Kidney epithelial cell (primary cell): Measurements from ENCODE around the gene RILPL2. TPM values are rescaled to one million over a fixed set of nuclear protein-coding genes. Genes with fewer than 3 reads are reported as not detected.
"Not testable (repeated sequence)": the region's sequence is repeated elsewhere in the genome, so short reads cannot be mapped to it uniquely, and the experiment has no call there.

Experiments
- DNase-seq: peaks from one replicate; pipeline ENCODE4 v3.0.0-alpha.2; 2010; ENCODE audit warnings: low read depth
- H3K27me3 ChIP-seq: 2 replicates; pipeline ENCODE4 v1.6.0; 2011; ENCODE audit warnings: low read length; ENCODE audit not compliant: control insufficient read depth, insufficient read depth
- H3K36me3 ChIP-seq: 2 replicates; pipeline ENCODE4 v1.5.1; 2011; ENCODE audit warnings: low read length; ENCODE audit not compliant: control insufficient read depth, insufficient read depth
- H3K4me3 ChIP-seq: 2 replicates; pipeline ENCODE4 v1.5.1; 2011; ENCODE audit warnings: low read depth, mild to moderate bottlenecking, control low read depth, low read length
- total RNA-seq: library from RNA; depleted of rRNA; stranded (reverse); fragments of >200 nt; gene quantifications from 2 replicates; pipeline ENCODE4 v1.2.3, GENCODE V29; 2015
- TF ChIP-seq, protein P1 (sequence below): IDR thresholded peaks from 2 replicates; pipeline ENCODE4 v1.5.1; 2011; ENCODE audit warnings: mild to moderate bottlenecking, moderate library complexity, low read length, control low read depth, inconsistent platforms; ENCODE audit not compliant: insufficient read depth, poor library complexity, severe bottlenecking

The RILPL2 gene
- total RNA-seq, 1 donor from 2014 or later, result 4.2 TPM

DNA sequence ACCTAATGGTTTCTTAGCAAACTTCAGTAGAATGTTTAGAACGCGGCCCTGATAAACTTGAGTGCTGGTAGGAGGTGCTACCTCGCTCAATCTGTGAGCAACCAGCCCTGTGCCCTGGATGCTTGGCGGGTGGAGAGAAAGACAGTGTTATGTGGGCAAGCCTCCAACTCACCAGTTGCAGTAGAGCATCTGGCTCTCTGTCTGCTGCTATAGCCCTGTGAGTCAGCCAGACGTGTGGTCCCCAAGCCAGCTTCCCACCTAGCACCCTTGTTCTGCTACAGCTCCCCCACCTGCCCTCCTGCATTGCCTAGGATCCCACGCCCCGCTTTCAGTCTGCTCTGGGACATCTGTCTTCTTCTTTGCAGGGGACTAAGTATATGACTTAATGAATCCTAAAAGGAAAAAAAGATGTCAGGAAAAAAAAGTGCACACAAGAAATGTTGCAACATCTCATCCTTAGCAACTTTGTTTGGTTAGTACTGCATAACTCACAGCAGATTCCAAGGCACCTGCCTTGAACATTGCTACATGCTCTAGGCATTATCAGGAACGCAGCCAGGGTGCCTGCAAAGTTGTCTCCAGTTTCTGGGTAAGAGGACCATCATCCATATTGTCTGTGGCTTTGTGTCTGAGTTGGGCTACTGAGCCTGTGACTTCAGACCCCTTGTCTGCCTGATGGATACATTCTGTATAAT is 35.0 kb upstream of the RILPL2 start:
- TF ChIP-seq, protein P1, sequence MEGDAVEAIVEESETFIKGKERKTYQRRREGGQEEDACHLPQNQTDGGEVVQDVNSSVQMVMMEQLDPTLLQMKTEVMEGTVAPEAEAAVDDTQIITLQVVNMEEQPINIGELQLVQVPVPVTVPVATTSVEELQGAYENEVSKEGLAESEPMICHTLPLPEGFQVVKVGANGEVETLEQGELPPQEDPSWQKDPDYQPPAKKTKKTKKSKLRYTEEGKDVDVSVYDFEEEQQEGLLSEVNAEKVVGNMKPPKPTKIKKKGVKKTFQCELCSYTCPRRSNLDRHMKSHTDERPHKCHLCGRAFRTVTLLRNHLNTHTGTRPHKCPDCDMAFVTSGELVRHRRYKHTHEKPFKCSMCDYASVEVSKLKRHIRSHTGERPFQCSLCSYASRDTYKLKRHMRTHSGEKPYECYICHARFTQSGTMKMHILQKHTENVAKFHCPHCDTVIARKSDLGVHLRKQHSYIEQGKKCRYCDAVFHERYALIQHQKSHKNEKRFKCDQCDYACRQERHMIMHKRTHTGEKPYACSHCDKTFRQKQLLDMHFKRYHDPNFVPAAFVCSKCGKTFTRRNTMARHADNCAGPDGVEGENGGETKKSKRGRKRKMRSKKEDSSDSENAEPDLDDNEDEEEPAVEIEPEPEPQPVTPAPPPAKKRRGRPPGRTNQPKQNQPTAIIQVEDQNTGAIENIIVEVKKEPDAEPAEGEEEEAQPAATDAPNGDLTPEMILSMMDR, result no peak
- DNase-seq, result no peak
- no peak overlapping the region for H3K4me3 ChIP-seq
- peaks cover 2% of the 10 kb centered on the region for H3K36me3 ChIP-seq
- H3K27me3 ChIP-seq, result no peaks in the 10 kb centered on the region

DNA sequence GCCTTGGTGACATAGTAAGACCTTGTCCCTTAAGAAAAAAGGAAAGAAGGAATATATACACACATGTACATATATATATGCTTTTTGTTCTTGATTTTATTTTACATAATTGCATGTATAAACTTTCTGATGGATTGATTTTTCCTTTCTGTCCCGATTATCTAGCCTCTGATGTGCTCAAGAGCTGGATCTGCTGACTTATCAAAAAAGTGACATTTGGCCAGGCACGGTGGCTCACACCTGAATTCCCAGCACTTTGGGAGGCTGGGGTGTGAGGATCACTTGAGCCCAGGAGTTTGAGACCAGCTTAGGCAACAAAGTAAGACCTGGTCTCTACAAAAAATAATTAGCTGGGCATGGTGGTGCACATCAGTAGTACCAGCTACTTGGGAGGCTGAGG is 33.5 kb upstream of the RILPL2 start:
- Histone ChIP-seq H3K27me3 (no peaks in the 10 kb centered on the region), H3K4me3 (no peak overlapping the region), H3K36me3 (peaks cover 2% of the 10 kb centered on the region)
- DNase-seq, result no peak
- TF ChIP-seq, protein P1, result no peak

DNA sequence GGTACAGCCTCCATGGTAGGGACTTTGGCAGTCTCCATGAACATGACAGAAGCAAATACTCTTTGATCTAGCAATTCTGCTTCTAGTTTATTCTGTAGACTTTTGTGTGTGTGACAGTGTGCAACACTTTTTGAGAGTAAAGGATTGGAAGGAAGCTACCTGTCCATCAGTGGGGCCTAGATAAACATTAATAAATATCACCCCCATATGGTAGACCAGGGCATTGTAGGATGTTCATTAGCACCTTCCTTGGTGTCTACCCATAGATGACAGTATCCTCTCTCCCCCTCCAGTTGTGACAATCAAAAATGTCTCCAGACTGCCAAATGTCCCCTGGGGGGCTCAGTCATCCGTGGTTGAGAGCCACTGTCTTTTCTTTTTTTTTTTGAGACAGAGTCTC is 32.3 kb upstream of the RILPL2 start:
- Histone ChIP-seq H3K4me3 (no peak overlapping the region), H3K27me3 (no peaks in the 10 kb centered on the region), H3K36me3 (peaks cover 2% of the 10 kb centered on the region)
- TF ChIP-seq, protein P1, result peak; percentile 4
- no peak for DNase-seq

DNA sequence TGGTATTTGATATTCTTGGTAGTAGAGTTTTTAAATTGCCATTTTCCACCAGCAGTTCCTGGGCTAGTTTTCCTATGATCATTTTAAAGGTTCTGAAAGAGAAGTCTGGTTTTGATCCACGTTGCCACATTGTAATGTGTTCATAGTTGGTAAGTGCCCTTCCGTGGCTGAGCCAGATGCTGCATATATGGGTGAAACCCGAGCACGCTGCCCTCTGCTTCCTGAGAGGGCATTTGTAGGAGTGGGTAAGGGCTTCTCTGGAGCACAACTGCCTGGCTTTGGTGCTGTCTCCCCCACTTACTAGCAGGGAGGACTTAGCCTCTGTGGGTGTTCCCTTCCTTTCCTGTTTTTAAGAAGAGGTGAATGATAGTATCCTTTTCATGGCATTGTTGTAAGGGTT is 28.6 kb upstream of the RILPL2 start:
- Histone ChIP-seq H3K36me3 (no peaks in the 10 kb centered on the region), H3K27me3 (no peaks in the 10 kb centered on the region), H3K4me3 (no peak overlapping the region)
- no peak for DNase-seq
- TF ChIP-seq, protein P1, result no peak

DNA sequence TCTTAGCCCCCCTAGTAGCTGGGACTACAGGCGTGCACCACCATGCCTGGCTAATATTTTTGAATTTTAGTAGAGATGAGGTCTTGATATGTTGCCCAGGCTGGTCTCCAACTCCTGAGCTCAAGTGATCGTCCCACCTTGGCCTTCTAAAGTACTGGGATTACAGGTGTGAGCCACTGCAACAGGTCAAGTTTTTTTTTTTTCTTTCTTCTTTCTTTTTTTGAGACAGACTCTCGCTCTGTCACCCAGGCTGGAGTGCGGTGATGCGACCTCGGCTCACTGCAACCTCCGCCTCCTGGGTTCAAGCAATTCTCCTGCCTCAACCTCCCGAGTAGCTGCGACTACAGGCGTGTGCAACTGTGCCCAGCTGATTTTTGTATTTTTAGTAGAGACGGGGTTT is 26.7 kb upstream of the RILPL2 start:
- H3K36me3 ChIP-seq, DNase-seq, H3K27me3 ChIP-seq, H3K4me3 ChIP-seq: not testable (repeated sequence)

DNA sequence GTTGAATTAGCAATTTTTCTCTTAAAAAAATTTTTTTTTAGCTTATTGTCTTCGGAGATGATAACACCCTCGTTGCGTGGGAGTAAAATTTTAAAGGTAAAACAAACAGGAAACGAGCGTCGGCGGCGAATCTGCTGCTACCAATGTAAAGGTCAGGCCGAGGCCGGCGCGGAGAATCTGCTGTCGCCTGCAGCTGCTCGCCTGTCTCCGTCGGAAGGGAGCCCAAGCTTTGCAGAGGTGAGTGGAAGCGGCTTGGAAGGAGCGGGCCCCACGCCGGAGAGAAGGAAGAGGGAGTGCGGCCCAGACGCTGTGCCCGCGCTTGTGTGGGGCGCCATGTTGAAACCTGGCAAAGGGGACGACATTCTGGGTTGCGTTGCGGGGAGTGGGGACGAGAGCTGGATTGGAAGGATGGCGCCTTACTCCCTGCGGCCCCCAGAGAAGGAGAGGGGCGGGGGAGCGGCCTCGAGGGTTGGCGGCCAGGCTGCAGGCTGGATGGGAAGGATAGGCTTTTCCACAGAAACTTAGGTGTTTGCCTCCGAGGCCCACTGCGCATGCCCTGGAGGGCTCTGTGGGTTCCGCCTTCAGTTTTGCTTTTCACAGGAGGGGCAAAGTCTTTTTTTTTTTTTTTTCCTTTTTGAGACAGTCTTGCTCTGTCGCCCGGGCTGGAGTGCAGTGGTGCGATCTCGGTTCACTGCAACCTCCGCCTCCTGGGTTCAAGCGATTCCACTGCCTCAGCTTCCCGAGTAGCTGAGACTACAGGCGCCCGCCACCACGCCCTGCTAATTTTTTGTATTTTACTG is 21.7 kb upstream of the RILPL2 start, which contains the start of gene SNRNP35:
Gene SNRNP35, plus strand, starts transcription at position 160 of the 800 bp plus-strand sequence. CDS start 7,402 bp downstream, outside the sequence.
- TF ChIP-seq, protein P1, result no peak
- no peaks in the 10 kb centered on the region for H3K36me3 ChIP-seq
- H3K4me3 ChIP-seq, result peak within 1 kb of the TSS; percentile 66
- DNase-seq, result no peak
- H3K27me3 ChIP-seq, result no peaks in the 10 kb centered on the region
